Skeletal muscle tissue (tissue), 4 donors: ENCODE results near the gene IL32. TPM values are rescaled to one million over a fixed set of nuclear protein-coding genes. Genes with fewer than 3 reads are reported as not detected.

ENCODE experiments used
- H3K27ac ChIP-seq: one replicate; pipeline ENCODE4 v1.7.0; 2013; ENCODE audit warnings: mild to moderate bottlenecking, low read depth, low read length, inconsistent platforms
- H3K27me3 ChIP-seq, 3 donors: one replicate each; pipeline ENCODE4 v1.7.0; 2013; ENCODE audit warnings: low read length in 3 of 3; ENCODE audit not compliant: control insufficient read depth in 3 of 3, insufficient read depth in 3 of 3
- H3K36me3 ChIP-seq, 3 donors: one replicate each; pipeline ENCODE4 v1.7.0; 2013; ENCODE audit warnings: low read length in 3 of 3; ENCODE audit not compliant: control insufficient read depth in 3 of 3, insufficient read depth in 3 of 3
- H3K4me1 ChIP-seq, 3 donors: one replicate each; pipeline ENCODE4 v1.7.0; 2013; ENCODE audit warnings: low read length in 3 of 3, mild to moderate bottlenecking in 3 of 3; ENCODE audit not compliant: control insufficient read depth in 3 of 3, insufficient read depth in 3 of 3
- H3K4me3 ChIP-seq, 3 donors: one replicate each; pipeline ENCODE4 v1.7.0; 2013; ENCODE audit warnings: low read length in 3 of 3
- H3K9ac ChIP-seq, 3 donors: one replicate each; pipeline ENCODE4 v1.7.0; 2013; ENCODE audit warnings: low read length in 3 of 3, mild to moderate bottlenecking in 3 of 3, moderate library complexity in 2 of 3, low read depth in 1 of 3
- H3K9me3 ChIP-seq, 3 donors: one replicate each; pipeline ENCODE4 v1.7.0; 2013; ENCODE audit warnings: low read length in 3 of 3; ENCODE audit not compliant: control insufficient read depth in 3 of 3
- total RNA-seq: library from RNA; depleted of rRNA; stranded (reverse); fragments of >200 nt; gene quantifications from one replicate; pipeline ENCODE4 v1.2.3, GENCODE V29; 2014
- donor health status: Osteomylitis.

IL32 gene
- total RNA-seq, 1 donor from 2014 or later, result 25.1 TPM

GRCh38 chr16:3098459-3099394 is 33.3 kb downstream of the IL32 start, which contains the start of gene ZSCAN10:
ZSCAN10 (minus strand) TSS chr16:3099294; CDS start chr16:3092937, 6,357 bp downstream.
- Histone ChIP-seq H3K27ac (no peak within 1 kb of the TSS), H3K9ac (peak within 1 kb of the TSS in 2 of 3 donors; percentile 7 to 50), H3K4me1 (peaks cover 15 to 20% (median 20%) of the 10 kb centered on the region in 3 donors), H3K27me3 (peaks cover 0 to 13% (median 8%) of the 10 kb centered on the region in 3 donors), H3K9me3 (no peaks in the 10 kb centered on the region), H3K36me3 (no peaks in the 10 kb centered on the region), H3K4me3 (peak within 1 kb of the TSS; percentile 39 to 66 (median 52))

DNA sequence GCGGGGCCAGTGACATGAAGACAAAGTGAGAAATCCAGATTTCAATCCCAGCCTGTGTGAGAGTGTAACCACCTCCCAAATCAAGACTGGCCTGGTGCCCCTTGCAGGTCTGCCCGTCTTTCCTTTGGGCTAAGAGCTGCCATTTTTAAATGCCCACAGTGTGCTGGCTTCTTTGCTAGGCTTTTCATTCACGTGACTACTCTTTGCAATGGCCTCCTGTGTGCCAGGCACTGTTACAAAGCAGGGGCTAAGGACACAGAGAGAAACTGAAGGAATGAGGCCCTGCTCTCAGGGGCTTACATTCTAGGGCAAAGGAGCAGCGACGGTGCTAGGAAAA is 33.9 kb downstream of the IL32 start:
- Histone ChIP-seq H3K9ac (no peak overlapping the region), H3K36me3 (no peaks in the 10 kb centered on the region), H3K9me3 (no peaks in the 10 kb centered on the region), H3K4me3 (peak overlapping the region in 1 of 3 donors; percentile 66), H3K4me1 (peaks cover 15 to 20% (median 20%) of the 10 kb centered on the region in 3 donors), H3K27me3 (peaks cover 0 to 13% (median 8%) of the 10 kb centered on the region in 3 donors), H3K27ac (no peak overlapping the region)

GRCh38 chr16:3099732-3100499 is 34.5 kb downstream of the IL32 start:
- Histone ChIP-seq H3K27me3 (peaks cover 0 to 13% (median 8%) of the 10 kb centered on the region in 3 donors), H3K27ac (no peak overlapping the region), H3K36me3 (no peaks in the 10 kb centered on the region), H3K4me3 (peak overlapping the region; percentile 39 to 66 (median 52)), H3K4me1 (peaks cover 15 to 20% (median 20%) of the 10 kb centered on the region in 3 donors), H3K9ac (peak overlapping the region in 2 of 3 donors; percentile 7 to 50), H3K9me3 (no peaks in the 10 kb centered on the region)

DNA sequence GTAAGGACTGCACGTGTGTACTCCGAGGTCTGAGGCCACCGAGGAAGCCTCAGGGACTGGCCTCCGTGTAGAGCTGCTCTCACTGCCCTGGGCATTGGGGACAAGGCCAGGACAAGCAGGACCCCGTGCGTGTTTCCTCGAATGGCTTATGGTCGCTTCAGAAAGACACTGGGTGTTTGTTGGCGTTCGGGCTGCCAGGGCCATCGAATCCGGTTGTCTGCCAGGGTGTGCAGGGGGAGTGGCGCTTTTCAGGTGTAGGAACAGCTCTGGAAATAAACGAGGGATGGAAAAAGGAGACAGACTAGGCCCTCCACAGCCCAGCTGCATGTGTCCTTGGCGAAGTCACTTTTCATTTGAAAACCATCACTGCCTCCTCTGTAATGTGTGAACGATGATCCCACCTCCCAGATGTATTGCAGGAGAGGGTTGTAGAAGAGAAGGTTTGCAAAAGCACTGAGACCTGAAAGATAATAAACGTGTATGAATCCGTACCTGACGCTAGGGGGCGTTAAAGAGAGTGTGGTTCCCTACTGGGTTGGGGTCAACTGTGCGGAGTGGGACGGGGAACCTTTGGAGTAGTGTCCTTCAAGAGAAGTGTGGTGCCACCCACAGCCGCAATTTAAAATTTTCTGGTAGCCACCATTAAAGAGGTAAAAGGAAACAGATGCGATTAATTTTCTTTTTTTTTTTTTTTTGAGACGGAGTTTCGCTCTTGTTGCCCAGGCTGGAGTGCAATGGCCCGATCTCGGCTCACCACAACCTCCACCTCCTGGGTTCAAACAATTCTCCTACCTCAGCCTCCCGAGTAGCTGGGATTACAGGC is 35.8 kb downstream of the IL32 start:
- no peaks in the 10 kb centered on the region for H3K36me3 ChIP-seq

DNA sequence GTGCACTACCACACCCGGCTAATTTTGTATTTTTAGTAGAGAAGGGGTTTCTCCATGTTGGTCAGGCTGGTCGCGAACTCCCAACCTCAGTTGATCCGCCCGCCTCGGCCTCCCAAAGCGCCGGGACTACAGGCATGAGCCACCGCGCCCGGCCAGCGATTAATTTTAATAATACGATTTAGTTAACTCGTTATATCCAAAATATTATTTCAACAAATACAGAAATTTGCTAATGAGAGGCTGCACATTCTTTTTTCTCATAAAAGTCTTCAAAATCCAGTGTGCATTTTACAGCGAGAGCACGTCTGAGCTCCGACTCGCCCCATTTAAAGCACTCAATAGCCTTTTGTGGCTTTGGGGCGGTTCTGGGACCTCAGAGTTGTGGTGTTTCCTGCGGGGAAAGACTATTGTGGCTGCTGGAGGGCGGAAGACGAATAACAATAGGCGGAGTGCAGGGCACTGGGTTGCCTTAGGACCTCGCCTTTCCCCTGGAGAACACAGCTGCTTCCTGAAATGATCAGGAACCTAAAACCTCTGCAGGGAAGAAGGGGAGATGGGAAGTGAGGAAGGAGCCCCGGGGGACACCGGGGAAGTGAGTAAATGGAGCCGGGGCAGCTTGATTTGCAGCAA is 36.5 kb downstream of the IL32 start:
- peaks cover 21 to 23% (median 22%) of the 10 kb centered on the region in 3 donors for H3K4me1 ChIP-seq
- peak overlapping the region in 1 of 3 donors; percentile 54 for H3K4me3 ChIP-seq
- H3K27ac ChIP-seq, result peak overlapping the region; percentile 38
- peaks cover 0 to 13% (median 8%) of the 10 kb centered on the region in 3 donors for H3K27me3 ChIP-seq
- no peak overlapping the region for H3K9ac ChIP-seq
- no peaks in the 10 kb centered on the region for H3K9me3 ChIP-seq
- no peaks in the 10 kb centered on the region for H3K36me3 ChIP-seq

More for the DNA sequence above, 35.8 kb downstream of the IL32 start:
- no peaks in the 10 kb centered on the region for H3K9me3 ChIP-seq
- H3K4me1 ChIP-seq, result peaks cover 18 to 20% (median 19%) of the 10 kb centered on the region in 3 donors
- peaks cover 0 to 13% (median 8%) of the 10 kb centered on the region in 3 donors for H3K27me3 ChIP-seq
- H3K27ac ChIP-seq, result peak overlapping the region; percentile 38
- H3K9ac ChIP-seq, result no peak overlapping the region
- peak overlapping the region in 1 of 3 donors; percentile 6 for H3K4me3 ChIP-seq

GRCh38 chr16:3106205-3106928 is 40.9 kb downstream of the IL32 start:
- Histone ChIP-seq H3K9ac (peak overlapping the region; percentile 83 to 88 (median 88)), H3K27me3 (peaks cover 0 to under 1% (median 0%) of the 10 kb centered on the region in 3 donors), H3K4me1 (peaks cover 11 to 16% (median 11%) of the 10 kb centered on the region in 3 donors), H3K27ac (peak overlapping the region; percentile 79), H3K4me3 (peak overlapping the region; percentile 65 to 81 (median 74)), H3K36me3 (peaks cover 0 to 4% (median 3%) of the 10 kb centered on the region in 3 donors), H3K9me3 (no peaks in the 10 kb centered on the region)

- Histone ChIP-seq H3K36me3 (peaks cover 16 to 28% (median 26%) of the 10 kb centered on the region in 3 donors), H3K4me3 (peak within 1 kb of the TSS; percentile 82), H3K9ac (peak within 1 kb of the TSS; percentile 65 to 79 (median 76)), H3K27ac (peak within 1 kb of the TSS; percentile 36), H3K4me1 (peaks cover 24 to 33% (median 27%) of the 10 kb centered on the region in 3 donors), H3K27me3 (no peaks in the 10 kb centered on the region), H3K9me3 (no peaks in the 10 kb centered on the region)
These were observed 46.8 kb downstream of the IL32 start, which contains the start of gene ZNF205 for GRCh38 chr16:3112058-3112880. ZNF205 (plus strand) TSS chr16:3112586; CDS start chr16:3113431, 845 bp downstream.
